GM10266 (cell line): ENCODE results near the gene IST1.

Experiments
- DNase-seq: peaks from one replicate; pipeline ENCODE4 v3.0.0; 2012; ENCODE audit errors: extremely low spot score
- CTCF ChIP-seq: IDR thresholded peaks from 2 replicates; pipeline ENCODE4 v1.5.1; 2012; ENCODE audit warnings: mild to moderate bottlenecking, low read depth; ENCODE audit not compliant: control insufficient read depth, insufficient read depth; ENCODE audit errors: missing control alignments

IST1 gene

GRCh38 chr16:71917900-71918299, 22.6 kb downstream of the IST1 start:
- no peak for TF ChIP-seq CTCF
- DNase-seq = no peak

- peak; percentile 42 for DNase-seq
- no peak for TF ChIP-seq CTCF
Measured at GRCh38 chr16:71919035-71919434, 23.7 kb downstream of the IST1 start.

GRCh38 chr16:71920658-71921057, 25.3 kb downstream of the IST1 start:
- no peak for TF ChIP-seq CTCF
- no peak for DNase-seq

- DNase-seq = no peak
Measured at GRCh38 chr16:71923941-71924690, 28.8 kb downstream of the IST1 start.

GRCh38 chr16:71924710-71925109, 29.4 kb downstream of the IST1 start:
- no peak for TF ChIP-seq CTCF

More at GRCh38 chr16:71923941-71924690, 28.8 kb downstream of the IST1 start:
- TF ChIP-seq CTCF = no peak

DNA sequence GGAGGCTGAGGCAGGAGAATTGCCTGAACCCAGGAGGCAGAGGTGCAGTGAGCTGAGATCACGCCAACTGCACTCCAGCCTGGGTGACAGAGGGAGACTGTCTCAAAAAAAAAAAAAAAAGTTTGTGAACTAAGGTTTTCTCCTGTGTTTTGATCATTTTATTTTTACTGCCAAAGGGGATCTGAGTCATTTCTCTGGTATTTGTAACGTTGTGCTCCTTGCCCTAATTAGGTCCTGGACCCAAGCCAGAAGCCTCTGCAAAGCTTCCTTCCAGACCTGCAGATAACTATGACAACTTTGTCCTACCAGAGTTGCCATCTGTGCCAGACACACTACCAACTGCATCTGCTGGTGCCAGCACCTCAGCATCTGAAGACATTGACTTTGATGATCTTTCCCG, 32.1 kb downstream of the IST1 start:
- no peak for DNase-seq
- no peak for TF ChIP-seq CTCF

More at GRCh38 chr16:71924710-71925109, 29.4 kb downstream of the IST1 start:
- no peak for DNase-seq

- no peak for TF ChIP-seq CTCF
- no peak for DNase-seq
Measured at GRCh38 chr16:71927787-71928186, 32.5 kb downstream of the IST1 start.
